Stimulated activated CD8-positive, alpha-beta memory T cell treated with anti-CD3 and anti-CD28 coated beads, Interleukin-2, amount 100 ng/mL, for 1 hour (primary cell): ENCODE data around the gene TRMT2B.
"Not testable (repeated sequence)": the region's sequence is repeated elsewhere in the genome, so short reads cannot be mapped to it uniquely, and the experiment has no call there.

Source experiments
- DNase-seq, 2 donors: peaks; one replicate each; pipeline ENCODE4 v3.0.0-alpha.2; 2020; ENCODE audit warnings: low read depth in 2 of 2

TRMT2B gene

DNA sequence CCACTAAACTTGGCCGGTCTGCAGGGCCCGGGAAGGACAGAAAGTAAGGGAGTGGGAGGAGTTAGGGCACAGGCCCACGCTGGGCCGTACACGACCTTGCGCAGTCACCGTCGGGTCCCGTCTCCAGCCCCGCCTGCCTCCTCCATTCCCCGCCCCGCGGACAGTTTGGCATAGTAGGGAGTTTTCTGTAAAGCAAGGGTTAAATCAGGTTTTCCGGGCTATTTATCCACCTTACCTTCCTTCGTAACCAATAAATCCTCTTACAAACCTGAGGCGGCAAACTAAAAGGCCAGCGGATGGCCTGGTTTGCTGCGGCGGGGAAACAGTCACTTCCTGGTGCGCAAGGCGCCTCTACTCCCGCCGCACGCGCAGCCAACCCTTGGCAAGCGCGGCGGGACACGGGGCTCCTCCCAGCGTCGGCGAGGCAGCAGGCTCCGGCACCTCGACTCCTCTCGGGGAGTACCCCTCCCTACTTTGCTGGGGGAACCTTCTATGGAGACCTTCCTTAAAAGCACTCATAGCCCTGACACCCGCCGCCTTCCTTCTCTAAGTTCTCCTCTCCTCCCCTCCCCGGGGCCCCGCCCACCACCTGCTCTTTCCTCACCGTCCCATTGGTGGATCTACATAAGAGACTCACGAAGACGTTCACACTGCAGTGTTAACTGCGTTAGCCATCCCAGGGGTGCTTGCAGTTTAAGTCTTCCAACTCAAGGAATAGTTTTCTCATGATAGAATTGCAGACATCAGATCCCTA, at the start of gene TRMT2B:
TRMT2B (minus strand) TSS at position 563 of the 754 bp plus-strand sequence. CDS start 9,822 bp downstream, outside the sequence.
- peak; percentile 61 to 66 for DNase-seq

- DNase-seq, result peak; percentile 84 to 85
These were observed 45.9 kb upstream of the TRMT2B start, which contains the start of gene CENPI for GRCh38 chrX:101097546-101098453. Gene CENPI, plus strand, starts transcription at chrX:101098204. Its CDS starts 2,867 bp downstream, at chrX:101101071.

DNA sequence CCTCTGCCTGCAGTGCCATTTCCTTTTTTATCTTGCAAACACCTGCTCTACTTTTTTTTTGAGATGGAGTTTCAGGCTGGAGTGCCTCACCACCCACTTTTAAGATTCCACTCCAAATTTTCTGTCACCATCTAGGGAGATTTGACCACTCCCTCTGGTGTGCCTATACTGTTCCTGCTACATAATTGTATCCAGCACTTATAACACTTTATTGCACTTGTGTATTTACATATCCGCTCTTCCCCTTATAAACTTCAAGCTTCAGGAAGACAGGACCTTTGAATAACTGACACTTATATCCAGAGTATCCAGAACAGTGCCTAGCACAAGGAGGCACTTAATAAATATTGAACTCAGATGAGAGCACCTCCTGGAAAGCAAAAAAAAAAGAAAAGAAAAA, 39.9 kb upstream of the TRMT2B start:
- DNase-seq, result no peak

DNA sequence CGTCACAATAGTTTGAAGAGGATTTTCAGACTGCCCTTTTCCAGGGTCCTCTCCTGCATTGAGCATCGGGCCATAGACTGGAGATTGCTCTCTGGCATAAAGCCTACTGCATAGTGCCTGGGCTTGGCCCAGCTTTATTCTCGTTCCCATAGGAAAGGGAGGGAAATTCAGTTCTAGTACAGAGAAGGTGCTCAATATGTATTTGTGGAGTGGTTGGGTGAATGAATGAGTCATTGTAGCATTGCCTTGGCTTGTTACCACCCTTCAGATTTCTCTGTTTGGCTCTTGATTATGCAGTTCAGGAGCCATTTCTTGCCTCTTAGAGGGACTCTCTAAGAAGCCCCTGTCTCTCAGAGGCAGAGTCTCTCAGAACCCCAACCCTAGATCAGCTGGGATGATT, 29.3 kb upstream of the TRMT2B start:
- DNase-seq, result no peak

DNA sequence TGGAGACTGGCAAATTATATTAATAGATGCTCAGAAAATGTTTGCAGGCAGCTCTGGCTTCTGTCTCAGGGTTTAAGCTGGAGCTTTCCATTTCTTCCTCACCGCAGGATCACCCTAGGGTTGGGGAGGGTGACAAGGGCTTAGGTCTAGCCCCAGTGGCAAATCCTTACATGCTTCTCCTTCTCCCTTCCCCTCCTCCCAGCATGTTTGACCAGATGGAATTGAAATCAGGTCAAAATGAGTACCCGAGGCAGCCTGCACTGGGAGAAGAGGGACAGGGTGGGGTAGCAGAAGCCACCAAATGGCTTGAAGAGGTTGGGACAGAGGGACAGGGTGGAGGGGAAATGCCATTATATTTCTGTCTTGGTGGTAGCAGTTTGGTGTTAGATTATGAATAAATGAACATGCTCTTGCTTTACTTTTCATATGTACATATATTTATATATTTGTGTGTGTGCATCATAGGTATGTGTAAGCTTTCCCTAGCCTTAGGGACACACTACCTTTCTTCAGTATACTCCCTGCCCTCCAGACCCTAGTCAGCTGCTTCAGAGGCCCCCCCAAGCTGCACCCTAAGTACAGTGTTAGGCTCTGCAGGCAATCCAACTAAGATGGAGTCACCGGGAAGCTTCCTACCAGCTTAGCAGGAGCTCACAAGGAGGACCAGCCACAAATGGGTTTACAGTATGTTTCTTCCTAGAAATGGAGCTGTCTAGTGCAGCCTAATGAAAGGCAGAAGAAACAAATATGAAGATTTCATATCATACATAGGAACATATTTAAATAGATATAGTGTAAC, 28.6 kb upstream of the TRMT2B start:
- DNase-seq, result no peak

DNA sequence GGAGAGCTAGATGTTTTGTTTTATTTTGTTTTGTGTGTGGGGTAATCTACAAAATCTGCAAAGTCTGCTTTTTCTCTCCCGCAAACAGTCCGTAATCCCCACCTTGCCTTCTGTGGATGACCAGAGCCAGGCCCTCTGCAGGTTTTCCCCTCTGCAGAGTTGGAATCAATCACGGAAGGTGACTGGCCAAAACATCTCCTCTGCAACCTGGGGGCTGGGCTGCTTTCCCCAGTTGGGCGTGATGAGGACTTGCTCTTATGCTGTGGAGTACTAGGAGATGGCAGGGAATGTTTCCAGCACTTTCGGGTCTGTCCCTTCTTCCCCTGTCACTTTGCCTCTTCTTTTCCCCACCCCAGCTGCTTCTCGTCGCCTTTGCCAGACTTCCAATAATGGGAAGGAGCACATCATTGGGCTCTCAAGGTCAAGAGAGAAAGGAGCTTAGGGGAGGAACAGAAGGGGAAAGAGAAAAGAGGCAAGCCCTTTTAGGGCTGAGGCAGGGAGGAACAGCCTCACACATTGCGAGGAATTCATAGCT, 27.9 kb upstream of the TRMT2B start:
- DNase-seq, result no peak

- no peak for DNase-seq
These were observed 27.0 kb upstream of the TRMT2B start, which contains the start of gene TMEM35A for GRCh38 chrX:101078716-101079598. Gene TMEM35A, plus strand, starts transcription at chrX:101078879. Its CDS starts 124 bp downstream, at chrX:101079003.

DNA sequence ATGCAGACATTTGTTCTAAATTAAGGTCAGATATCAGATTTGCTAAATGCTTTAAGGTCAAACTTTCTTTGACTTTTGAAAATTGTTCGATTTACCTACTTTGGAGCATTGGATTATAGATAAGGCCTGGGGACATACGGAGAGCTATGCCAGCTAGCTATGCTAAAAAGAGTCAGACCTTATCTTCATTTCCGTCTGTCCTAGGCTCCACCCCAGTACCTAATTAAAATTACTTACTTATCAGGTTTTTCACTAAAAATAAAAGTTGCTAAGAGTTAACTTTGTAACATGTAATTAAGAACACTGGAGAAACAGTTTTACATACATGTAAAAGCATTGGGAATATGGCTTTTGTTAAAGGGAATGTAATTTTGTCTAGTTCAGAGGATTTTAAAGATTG, 19.7 kb upstream of the TRMT2B start:
- DNase-seq, result no peak

- DNase-seq, result no peak
These were observed 10.3 kb upstream of the TRMT2B start for GRCh38 chrX:101062176-101062575.

- no peak for DNase-seq
These were observed 5.3 kb upstream of the TRMT2B start for GRCh38 chrX:101057093-101057714.

DNA sequence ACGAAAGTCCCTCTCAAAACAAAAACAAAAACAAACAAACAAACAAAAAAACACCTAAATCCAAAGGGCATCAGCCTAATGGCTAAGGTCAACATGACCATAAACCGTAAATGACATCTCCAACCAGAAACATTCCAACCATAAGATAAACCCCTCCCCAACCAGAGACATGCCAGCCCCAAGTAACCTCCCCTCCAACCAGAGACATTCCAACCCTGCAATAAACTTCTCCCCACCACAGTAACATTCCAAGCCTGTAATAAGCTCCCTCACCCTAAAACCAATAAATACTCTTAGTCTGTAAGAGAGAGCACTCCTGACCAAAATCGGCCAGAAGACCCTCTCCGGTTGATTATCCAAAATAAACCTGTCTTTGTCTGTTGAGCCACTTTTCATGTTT, 4.6 kb upstream of the TRMT2B start:
- DNase-seq, result not testable (repeated sequence)

DNA sequence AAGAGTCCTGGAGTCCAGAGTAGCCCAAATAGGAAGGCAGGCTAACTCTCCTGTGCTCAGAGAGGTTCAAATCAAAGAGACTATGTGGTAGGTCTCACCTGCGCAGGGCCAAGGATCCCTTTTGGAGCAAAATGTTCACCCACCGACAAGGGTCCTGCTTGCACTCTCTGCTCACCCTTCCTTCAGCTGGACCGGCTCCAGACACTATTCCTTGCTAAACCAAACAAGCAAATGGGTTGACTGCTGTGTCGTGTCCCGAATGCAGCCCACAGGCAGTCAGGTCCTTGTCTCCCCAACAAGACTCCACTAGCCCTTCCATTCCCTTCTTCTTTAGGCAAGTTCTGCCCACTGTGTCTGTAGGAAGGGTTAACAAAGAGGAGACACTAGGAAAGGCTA, 760 bp downstream of the TRMT2B start:
- no peak for DNase-seq

DNA sequence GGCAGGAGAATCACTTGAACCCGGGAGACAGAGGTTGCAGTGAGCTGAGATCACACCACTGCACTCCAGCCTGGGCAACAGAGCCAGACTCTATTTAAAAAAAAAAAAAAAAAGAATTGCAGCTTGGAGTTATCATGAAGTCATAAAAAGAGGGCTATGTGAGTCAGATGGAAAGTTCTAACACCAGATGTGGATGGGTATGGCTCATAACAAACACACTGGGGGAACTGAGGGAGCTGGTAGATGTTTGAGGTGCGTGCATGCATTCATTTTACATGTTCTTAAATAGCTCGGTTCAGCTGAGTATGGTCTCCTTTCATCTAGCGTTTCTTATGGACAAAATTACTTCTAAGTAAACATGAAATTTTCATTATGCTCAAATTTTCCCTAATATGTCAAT, 11.7 kb downstream of the TRMT2B start:
- DNase-seq, result no peak

GRCh38 chrX:101037231-101037630, 14.7 kb downstream of the TRMT2B start:
- DNase-seq, result no peak

DNA sequence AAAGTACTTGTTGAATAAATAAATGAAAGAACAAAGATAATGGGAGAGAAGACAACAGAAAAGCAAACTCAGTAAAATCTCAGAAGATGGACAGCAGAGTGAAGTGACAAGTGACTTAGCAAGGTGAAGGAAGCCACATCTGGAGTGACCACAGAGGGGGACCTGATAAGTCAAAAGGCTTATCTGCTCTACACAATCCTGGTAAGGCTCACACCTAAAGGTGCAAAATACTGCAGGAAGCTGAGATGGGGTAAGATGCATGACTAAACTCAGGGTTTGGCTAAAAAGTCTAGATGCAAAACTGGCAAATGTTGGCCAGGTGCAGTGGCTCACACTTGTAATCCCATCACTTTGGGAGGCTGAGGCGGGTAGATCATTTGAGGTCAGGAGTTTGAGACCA, 22.2 kb downstream of the TRMT2B start:
- no peak for DNase-seq

- no peak for DNase-seq
These were observed 23.3 kb downstream of the TRMT2B start for GRCh38 chrX:101028562-101028961.

GRCh38 chrX:101025126-101025525, 26.8 kb downstream of the TRMT2B start:
- no peak for DNase-seq

DNA sequence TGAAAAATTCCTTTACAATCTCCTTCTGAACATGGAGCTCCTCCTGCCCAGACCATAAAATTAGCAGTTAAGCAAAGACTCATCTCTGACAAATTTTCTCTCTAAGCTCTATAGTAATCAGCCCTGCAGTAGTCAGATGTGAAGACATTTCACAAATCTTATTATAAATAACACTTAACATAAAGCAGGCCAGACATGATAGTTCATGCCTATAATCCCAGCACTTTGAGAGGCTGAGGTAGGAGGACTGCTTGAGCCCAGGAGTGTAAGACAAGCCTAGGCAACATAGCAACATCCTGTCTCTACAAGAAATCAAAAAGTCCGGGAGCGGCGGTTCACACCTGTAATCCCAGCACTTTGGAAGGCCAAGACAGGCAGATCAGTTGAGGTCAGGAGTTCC, 29.9 kb downstream of the TRMT2B start:
- DNase-seq, result no peak

GRCh38 chrX:101012031-101012430, 39.9 kb downstream of the TRMT2B start:
- DNase-seq, result not testable (repeated sequence)

GRCh38 chrX:101009090-101009489, 42.8 kb downstream of the TRMT2B start:
- no peak for DNase-seq
